ENCODE results near the gene SLC7A8. TPM values are rescaled to one million over a fixed set of nuclear protein-coding genes. Genes with fewer than 3 reads are reported as not detected.

The SLC7A8 gene
- total and polyA plus RNA-seq, 2 donors (not counting 1 experiment from before 2014, with no cell fraction given), result 0.25 to 1.1 TPM

DNA sequence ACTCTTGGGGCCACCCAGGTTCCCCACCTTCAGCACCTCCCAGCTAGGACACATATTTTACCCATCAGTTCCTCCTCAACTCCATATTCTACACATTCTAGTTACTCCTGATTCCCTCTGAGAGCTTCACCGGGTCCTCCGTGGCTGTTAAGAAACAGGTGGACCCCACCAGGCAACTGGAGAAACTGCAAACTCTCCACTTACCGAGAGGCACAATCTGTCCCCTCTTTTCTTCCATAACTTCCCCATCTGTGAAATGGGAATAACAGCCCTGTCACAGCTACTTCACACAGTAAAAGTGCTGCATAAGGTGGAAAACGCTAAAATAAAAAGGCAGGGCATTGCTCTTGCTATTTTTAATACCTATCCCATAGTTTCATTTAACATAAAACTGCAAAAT lies 1.5 kb downstream of the SLC7A8 start:
- intact Hi-C loops (cut with micrococcal nuclease), result no loop called here
- peaks cover 14 to 20% of the 10 kb centered on the region in 2 donors for H3K4me1 ChIP-seq (ENCODE audit: control insufficient read depth in 2 of 2, insufficient read depth in 2 of 2, low read length in 2 of 2)
- no peaks in the 10 kb centered on the region for H3K79me2 ChIP-seq (ENCODE audit: control insufficient read depth, insufficient read depth, low read length)
- peak overlapping the region; percentile 91 for H2AFZ ChIP-seq (ENCODE audit: insufficient read depth, low read depth, low read length, poor library complexity, severe bottlenecking)
- no peaks in the 10 kb centered on the region for H3K9me3 Mint-ChIP-seq (ENCODE audit: insufficient read depth)
- H3K4me3 ChIP-seq (ENCODE audit: control extremely low read depth in 1 of 5, extremely low read depth in 1 of 5, insufficient read depth in 1 of 5, low read depth in 2 of 5, low read length in 4 of 5), result peak overlapping the region in 1 of 5 experiments; percentile 79
- H3K27ac ChIP-seq (ENCODE audit: low read length in 2 of 2), result no peak overlapping the region
- CTCF ChIA-PET, result interaction anchor here (0.6 to 12.2 kb wide), 7 partner anchors 9 to 113 kb away, joined by 3 to 249 read pairs (median 3); partner anchors contain the start of gene CEBPE
- DNase-seq, result no peak
- WGBS (ENCODE audit: insufficient coverage), result 73% methylated on average over 3 of the region's 4 CpGs
- POLR2A ChIA-PET, result interaction anchor here (0.8 kb wide), 1 partner anchor 9 kb away, joined by 3 read pairs; no protein-coding TSS in a partner anchor
- TF ChIP-seq EZH2 (IDR thresholded peaks at IDR 0.05; ENCODE audit: borderline replicate concordance, insufficient read depth, low read depth, low read length, poor library complexity, severe bottlenecking) (no peak), CTCF (IDR thresholded peaks at IDR 0.05) (no peak)
- H3K36me3 ChIP-seq (replicated peaks in 1 of 2; ENCODE audit: control extremely low read depth in 1 of 2, control insufficient read depth in 1 of 2, extremely low read depth in 1 of 2, insufficient read depth in 2 of 2, low read length in 1 of 2), result no peaks in the 10 kb centered on the region
- peak overlapping the region; percentile 52 for H3K4me3 Mint-ChIP-seq
- H3K4me1 Mint-ChIP-seq, result no peaks in the 10 kb centered on the region
- no peak overlapping the region for H3K27ac Mint-ChIP-seq
- H3K27me3 Mint-ChIP-seq, result peaks cover 24% of the 10 kb centered on the region
- H3K9me3 ChIP-seq (ENCODE audit: control extremely low read depth in 1 of 3, control insufficient read depth in 2 of 3, insufficient read depth in 1 of 3, low read length in 2 of 3), result no peaks in the 10 kb centered on the region
- H4K20me1 ChIP-seq (ENCODE audit: control insufficient read depth, insufficient read depth, low read length, poor library complexity, severe bottlenecking), result no peaks in the 10 kb centered on the region
- ATAC-seq (ENCODE audit: low read depth), result no peak
- H3K27me3 ChIP-seq (replicated peaks in 1 of 4; ENCODE audit: control extremely low read depth in 1 of 4, control insufficient read depth in 3 of 4, insufficient read depth in 4 of 4, low read length in 3 of 4), result peaks cover 0 to 25% (median 5%) of the 10 kb centered on the region in 4 experiments
- peak overlapping the region; percentile 94 for H3K4me2 ChIP-seq (replicated peaks; ENCODE audit: low read depth, low read length, poor library complexity, severe bottlenecking)
- H3K9ac ChIP-seq (ENCODE audit: low read length), result peak overlapping the region; percentile 74

DNA sequence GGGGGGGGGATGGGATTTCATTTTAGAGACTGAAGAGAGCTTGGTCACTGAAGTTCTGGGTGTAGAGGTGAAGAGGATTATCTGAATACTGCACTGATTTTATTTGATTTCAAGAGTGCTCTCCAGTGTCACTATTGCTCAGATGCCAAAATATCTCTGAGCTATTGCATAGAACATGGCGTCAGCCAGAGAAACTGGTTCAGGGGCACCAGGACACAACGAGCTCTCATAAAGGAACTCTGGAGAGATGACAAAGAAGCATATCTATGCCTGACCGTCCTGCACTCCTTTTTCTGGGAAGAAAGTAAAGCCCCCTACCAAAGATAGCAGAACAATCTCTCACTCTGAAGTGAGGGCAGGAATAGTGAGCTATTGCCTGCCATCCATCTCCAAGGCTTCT lies 2.0 kb downstream of the SLC7A8 start:
- H3K9me3 ChIP-seq (ENCODE audit: control extremely low read depth in 1 of 3, control insufficient read depth in 2 of 3, insufficient read depth in 1 of 3, low read length in 2 of 3), result no peaks in the 10 kb centered on the region
- H3K4me2 ChIP-seq (replicated peaks; ENCODE audit: low read depth, low read length, poor library complexity, severe bottlenecking), result no peak overlapping the region
- H3K27me3 Mint-ChIP-seq, result peaks cover 24% of the 10 kb centered on the region
- ChIA-PET CTCF (interaction anchor here (0.6 to 12.2 kb wide), 7 partner anchors 8 to 113 kb away, joined by 3 to 249 read pairs (median 3); partner anchors contain the start of gene CEBPE), POLR2A (interaction anchor here (0.8 kb wide), 1 partner anchor 9 kb away, joined by 3 read pairs; no protein-coding TSS in a partner anchor)
- H3K4me1 ChIP-seq (ENCODE audit: control insufficient read depth in 2 of 2, insufficient read depth in 2 of 2, low read length in 2 of 2), result peaks cover 14 to 20% of the 10 kb centered on the region in 2 donors
- no peaks in the 10 kb centered on the region for H3K36me3 ChIP-seq (replicated peaks in 1 of 2; ENCODE audit: control extremely low read depth in 1 of 2, control insufficient read depth in 1 of 2, extremely low read depth in 1 of 2, insufficient read depth in 2 of 2, low read length in 1 of 2)
- intact Hi-C loops (cut with micrococcal nuclease), result no loop called here
- DNase-seq (no peak), ATAC-seq (ENCODE audit: low read depth) (no peak)
- H3K4me3 ChIP-seq (ENCODE audit: control extremely low read depth in 1 of 5, extremely low read depth in 1 of 5, insufficient read depth in 1 of 5, low read depth in 2 of 5, low read length in 4 of 5), result no peak overlapping the region
- no peaks in the 10 kb centered on the region for H3K79me2 ChIP-seq (ENCODE audit: control insufficient read depth, insufficient read depth, low read length)
- H3K27ac ChIP-seq (ENCODE audit: low read length in 2 of 2), result no peak overlapping the region
- no peak overlapping the region for H3K9ac ChIP-seq (ENCODE audit: low read length)
- peak overlapping the region; percentile 52 for H3K4me3 Mint-ChIP-seq
- no peaks in the 10 kb centered on the region for H4K20me1 ChIP-seq (ENCODE audit: control insufficient read depth, insufficient read depth, low read length, poor library complexity, severe bottlenecking)
- TF ChIP-seq EZH2 (IDR thresholded peaks at IDR 0.05; ENCODE audit: borderline replicate concordance, insufficient read depth, low read depth, low read length, poor library complexity, severe bottlenecking) (no peak), CTCF (IDR thresholded peaks at IDR 0.05) (no peak)
- H2AFZ ChIP-seq (ENCODE audit: insufficient read depth, low read depth, low read length, poor library complexity, severe bottlenecking), result peak overlapping the region; percentile 91
- peaks cover 0 to 25% (median 5%) of the 10 kb centered on the region in 4 experiments for H3K27me3 ChIP-seq (replicated peaks in 1 of 4; ENCODE audit: control extremely low read depth in 1 of 4, control insufficient read depth in 3 of 4, insufficient read depth in 4 of 4, low read length in 3 of 4)
- 83% methylated on average over 1 of the region's 3 CpGs for WGBS (ENCODE audit: insufficient coverage)
- no peaks in the 10 kb centered on the region for H3K9me3 Mint-ChIP-seq (ENCODE audit: insufficient read depth)
- H3K27ac Mint-ChIP-seq, result no peak overlapping the region
- no peaks in the 10 kb centered on the region for H3K4me1 Mint-ChIP-seq

Measured in B cell (primary cell).